NT2/D1 (cell line): Measurements from ENCODE around the gene DCUN1D2.

Experiments
- DNase-seq: peaks from one replicate; pipeline ENCODE4 v3.0.0-alpha.2; 2011; ENCODE audit warnings: low read depth, low spot score
- H3K27me3 ChIP-seq: 2 replicates; pipeline ENCODE4 v1.6.0; 2011; ENCODE audit warnings: mild to moderate bottlenecking; ENCODE audit not compliant: insufficient read length, insufficient read depth
- H3K36me3 ChIP-seq: 2 replicates; pipeline ENCODE4 v1.6.1; 2011; ENCODE audit warnings: mild to moderate bottlenecking, low read length, mixed read lengths; ENCODE audit not compliant: insufficient read depth, insufficient read length
- H3K4me1 ChIP-seq: 2 replicates; pipeline ENCODE4 v1.5.1; 2011; ENCODE audit not compliant: insufficient read depth, insufficient read length
- H3K4me3 ChIP-seq: 2 replicates; pipeline ENCODE4 v1.5.1; 2011; ENCODE audit warnings: low read depth; ENCODE audit not compliant: insufficient read length
- H3K9ac ChIP-seq: 2 replicates; pipeline ENCODE4 v1.6.0; 2011; ENCODE audit warnings: low read depth; ENCODE audit not compliant: insufficient read length
- H3K9me3 ChIP-seq: 2 replicates; pipeline ENCODE4 v1.5.1; 2011; ENCODE audit warnings: mild to moderate bottlenecking, low read length; ENCODE audit not compliant: insufficient read depth
- SUZ12 ChIP-seq: IDR thresholded peaks from 2 replicates; pipeline ENCODE4 v1.6.1; 2011; ENCODE audit not compliant: insufficient read length, insufficient read depth; ENCODE audit errors: extremely low read depth
- YY1 ChIP-seq: IDR thresholded peaks from 2 replicates; pipeline ENCODE4 v1.6.1; 2011; ENCODE audit not compliant: insufficient read length, insufficient read depth
- ZNF274 ChIP-seq: IDR thresholded peaks from 2 replicates; pipeline ENCODE4 v1.6.1; 2011; ENCODE audit warnings: mild to moderate bottlenecking, low read depth, low read length

DCUN1D2 gene

GRCh38 chr13:113506871-113507388 lies 16.4 kb upstream of the DCUN1D2 start:
- Histone ChIP-seq H3K4me1 (no peaks in the 10 kb centered on the region), H3K36me3 (peaks cover 89% of the 10 kb centered on the region), H3K27me3 (no peaks in the 10 kb centered on the region), H3K4me3 (no peak overlapping the region), H3K9ac (no peak overlapping the region), H3K9me3 (no peaks in the 10 kb centered on the region)
- no peak for DNase-seq
- no peak for TF ChIP-seq YY1
- no peak for TF ChIP-seq SUZ12
- TF ChIP-seq ZNF274, result no peak

GRCh38 chr13:113506025-113506685 lies 15.6 kb upstream of the DCUN1D2 start:
- Histone ChIP-seq H3K27me3 (no peaks in the 10 kb centered on the region), H3K4me3 (no peak overlapping the region), H3K9ac (no peak overlapping the region), H3K9me3 (no peaks in the 10 kb centered on the region), H3K36me3 (peaks cover 90% of the 10 kb centered on the region), H3K4me1 (no peaks in the 10 kb centered on the region)
- TF ChIP-seq YY1, result no peak
- TF ChIP-seq ZNF274, result no peak
- no peak for TF ChIP-seq SUZ12
- no peak for DNase-seq

- DNase-seq, result no peak
- no peak overlapping the region for H3K4me3 ChIP-seq
- TF ChIP-seq YY1, result no peak
- no peak for TF ChIP-seq ZNF274
- no peak for TF ChIP-seq SUZ12
- peaks cover 91% of the 10 kb centered on the region for H3K36me3 ChIP-seq
- no peaks in the 10 kb centered on the region for H3K4me1 ChIP-seq
- H3K9me3 ChIP-seq, result no peaks in the 10 kb centered on the region
- no peak overlapping the region for H3K9ac ChIP-seq
- no peaks in the 10 kb centered on the region for H3K27me3 ChIP-seq
Observed at GRCh38 chr13:113502686-113503085, 12.2 kb upstream of the DCUN1D2 start.

GRCh38 chr13:113500530-113501265 lies 10.2 kb upstream of the DCUN1D2 start:
- Histone ChIP-seq H3K9me3 (no peaks in the 10 kb centered on the region), H3K36me3 (peaks cover 97% of the 10 kb centered on the region), H3K4me3 (no peak overlapping the region), H3K4me1 (no peaks in the 10 kb centered on the region), H3K27me3 (no peaks in the 10 kb centered on the region), H3K9ac (no peak overlapping the region)
- no peak for TF ChIP-seq YY1
- TF ChIP-seq SUZ12, result no peak
- no peak for TF ChIP-seq ZNF274
- no peak for DNase-seq

- no peaks in the 10 kb centered on the region for H3K9me3 ChIP-seq
- H3K4me1 ChIP-seq, result peaks cover 3% of the 10 kb centered on the region
- TF ChIP-seq ZNF274 (no peak), YY1 (no peak), SUZ12 (no peak)
- DNase-seq, result no peak
- no peaks in the 10 kb centered on the region for H3K27me3 ChIP-seq
- no peak overlapping the region for H3K4me3 ChIP-seq
- peaks cover 97% of the 10 kb centered on the region for H3K36me3 ChIP-seq
- H3K9ac ChIP-seq, result no peak overlapping the region
Observed at GRCh38 chr13:113499936-113500335, 9.4 kb upstream of the DCUN1D2 start.

- no peaks in the 10 kb centered on the region for H3K9me3 ChIP-seq
- peaks cover 6% of the 10 kb centered on the region for H3K4me1 ChIP-seq
- peaks cover 97% of the 10 kb centered on the region for H3K36me3 ChIP-seq
- H3K9ac ChIP-seq, result no peak overlapping the region
- TF ChIP-seq ZNF274 (no peak), SUZ12 (no peak), YY1 (no peak)
- H3K27me3 ChIP-seq, result no peaks in the 10 kb centered on the region
- H3K4me3 ChIP-seq, result no peak overlapping the region
- DNase-seq, result no peak
Observed at GRCh38 chr13:113498905-113499304, 8.4 kb upstream of the DCUN1D2 start.

- no peak for DNase-seq
- H3K4me3 ChIP-seq, result no peak overlapping the region
- no peak overlapping the region for H3K9ac ChIP-seq
- no peaks in the 10 kb centered on the region for H3K27me3 ChIP-seq
- H3K4me1 ChIP-seq, result peaks cover 6% of the 10 kb centered on the region
- H3K9me3 ChIP-seq, result no peaks in the 10 kb centered on the region
- peaks cover 80% of the 10 kb centered on the region for H3K36me3 ChIP-seq
- TF ChIP-seq YY1, result no peak
- TF ChIP-seq ZNF274, result no peak
- TF ChIP-seq SUZ12, result no peak
Observed at GRCh38 chr13:113497217-113497616, 6.7 kb upstream of the DCUN1D2 start.
